Activated naive CD4-positive, alpha-beta T cell treated with anti-CD3 and anti-CD28 coated beads, Interleukin-2, amount 50 U/mL, for 16 hours (primary cell): ENCODE results near the gene FGFBP3.
A peak's percentile ranks its signal among the peaks of the same experiment; 100 is the strongest.
"Not testable (repeated sequence)": the region's sequence is repeated elsewhere in the genome, so short reads cannot be mapped to it uniquely, and the experiment has no call there.

ENCODE experiments used
- DNase-seq: peaks from one replicate; pipeline ENCODE4 v3.0.0-alpha.2; 2020

FGFBP3 gene

GRCh38 chr10:91897421-91897820 is 11.9 kb downstream of the FGFBP3 start:
- no peak for DNase-seq

GRCh38 chr10:91896212-91896756 is 13.0 kb downstream of the FGFBP3 start:
- DNase-seq = no peak

GRCh38 chr10:91894261-91894685 is 15.0 kb downstream of the FGFBP3 start:
- not testable (repeated sequence) for DNase-seq

GRCh38 chr10:91893051-91893450 is 16.2 kb downstream of the FGFBP3 start:
- DNase-seq = no peak

GRCh38 chr10:91891125-91892001 is 17.9 kb downstream of the FGFBP3 start:
- DNase-seq = no peak

GRCh38 chr10:91887272-91888076 is 21.8 kb downstream of the FGFBP3 start:
- DNase-seq = peak; percentile 27

GRCh38 chr10:91886954-91887271 is 22.4 kb downstream of the FGFBP3 start:
- DNase-seq = no peak

- no peak for DNase-seq
Measured at GRCh38 chr10:91885362-91886079, 23.8 kb downstream of the FGFBP3 start.

- DNase-seq = no peak
Measured at GRCh38 chr10:91884536-91884935, 24.8 kb downstream of the FGFBP3 start.

GRCh38 chr10:91883549-91884444 is 25.5 kb downstream of the FGFBP3 start:
- no peak for DNase-seq

GRCh38 chr10:91880310-91880709 is 29.0 kb downstream of the FGFBP3 start:
- DNase-seq = no peak

- DNase-seq = no peak
Measured at GRCh38 chr10:91879515-91880170, 29.6 kb downstream of the FGFBP3 start.

- DNase-seq = no peak
Measured at GRCh38 chr10:91875779-91876178, 33.5 kb downstream of the FGFBP3 start.

- no peak for DNase-seq
Measured at GRCh38 chr10:91875156-91875555, 34.1 kb downstream of the FGFBP3 start.

GRCh38 chr10:91865562-91866081 is 43.7 kb downstream of the FGFBP3 start:
- no peak for DNase-seq

GRCh38 chr10:91864744-91865143 is 44.5 kb downstream of the FGFBP3 start:
- DNase-seq = no peak

GRCh38 chr10:91864099-91864498 is 45.2 kb downstream of the FGFBP3 start:
- DNase-seq = no peak

GRCh38 chr10:91860885-91861284 is 48.4 kb downstream of the FGFBP3 start:
- no peak for DNase-seq

- DNase-seq = no peak
Measured at GRCh38 chr10:91856637-91857036, 52.6 kb downstream of the FGFBP3 start.
